Loucy (cell line): ENCODE measurements around the gene ANKRD6.

Experiments
- H2AFZ ChIP-seq: fragments of 200-600 bp; sonication (generic); 2 replicates; pipeline ENCODE4 v1.6.0; 2016; ENCODE audit warnings: antibody characterized with exemption, mild to moderate bottlenecking, low read length, moderate library complexity
- H3F3A ChIP-seq: fragments of 200-600 bp; 2 replicates; pipeline ENCODE4 v1.6.0; 2016; ENCODE audit warnings: antibody characterized with exemption, low read depth, mild to moderate bottlenecking
- H3K27me3 ChIP-seq: fragments of 200-600 bp; sonication (generic); 2 replicates; pipeline ENCODE4 v1.6.1; 2014; ENCODE audit warnings: low read length, mild to moderate bottlenecking; ENCODE audit not compliant: insufficient read depth, poor library complexity, severe bottlenecking
- H3K36me3 ChIP-seq: fragments of 200-600 bp; sonication (generic); 2 replicates; pipeline ENCODE4 v1.6.1; 2016; ENCODE audit warnings: low read length; ENCODE audit not compliant: insufficient read depth
- H3K4me1 ChIP-seq: fragments of 200-600 bp; sonication (generic); 2 replicates; pipeline ENCODE4 v1.5.1; 2014; ENCODE audit warnings: low read length, mild to moderate bottlenecking; ENCODE audit not compliant: insufficient read depth, poor library complexity, severe bottlenecking
- H3K4me2 ChIP-seq: fragments of 200-600 bp; sonication (generic); 2 replicates; pipeline ENCODE4 v1.6.0; 2014; ENCODE audit warnings: antibody characterized with exemption, low read length, low read depth, mild to moderate bottlenecking; ENCODE audit not compliant: poor library complexity, severe bottlenecking
- H3K4me3 ChIP-seq: fragments of 200-600 bp; sonication (generic); 2 replicates; pipeline ENCODE4 v1.5.1; 2014; ENCODE audit warnings: low read length, mild to moderate bottlenecking, mixed read lengths; ENCODE audit not compliant: poor library complexity, severe bottlenecking
- H3K79me2 ChIP-seq: fragments of 200-600 bp; sonication (generic); 2 replicates; pipeline ENCODE4 v1.6.1; 2014; ENCODE audit warnings: low read length; ENCODE audit not compliant: insufficient read depth
- H3K9ac ChIP-seq: fragments of 200-600 bp; sonication (generic); 2 replicates; pipeline ENCODE4 v1.6.0; 2014; ENCODE audit warnings: mild to moderate bottlenecking, low read depth, low read length, moderate library complexity; ENCODE audit not compliant: poor library complexity, severe bottlenecking
- H3K9me2 ChIP-seq: fragments of 200-600 bp; sonication (generic); replicated peaks from 2 replicates; pipeline ENCODE4 v1.6.1; 2016; ENCODE audit warnings: low read depth, low read length, mixed read lengths
- H3K9me3 ChIP-seq: fragments of 200-600 bp; sonication (generic); 2 replicates; pipeline ENCODE4 v1.6.1; 2014; ENCODE audit warnings: mild to moderate bottlenecking, antibody characterized with exemption, low read length, low read depth; ENCODE audit not compliant: insufficient read depth
- H4K20me1 ChIP-seq: fragments of 200-600 bp; sonication (generic); 2 replicates; pipeline ENCODE4 v1.6.0; 2014; ENCODE audit warnings: antibody characterized with exemption, low read length, mild to moderate bottlenecking; ENCODE audit not compliant: insufficient read depth, poor library complexity, severe bottlenecking
- CTCF ChIP-seq: fragments of 200-600 bp; sonication (generic); conservative IDR thresholded peaks from 2 replicates; pipeline ENCODE4 v1.5.1; 2014; ENCODE audit warnings: mild to moderate bottlenecking, antibody characterized with exemption, low read length
- EZH2phosphoT487 ChIP-seq: fragments of 200-600 bp; IDR thresholded peaks from 2 replicates; pipeline ENCODE4 v1.6.1; 2018; ENCODE audit warnings: antibody characterized with exemption, mild to moderate bottlenecking, moderate library complexity, borderline replicate concordance

The ANKRD6 gene

DNA sequence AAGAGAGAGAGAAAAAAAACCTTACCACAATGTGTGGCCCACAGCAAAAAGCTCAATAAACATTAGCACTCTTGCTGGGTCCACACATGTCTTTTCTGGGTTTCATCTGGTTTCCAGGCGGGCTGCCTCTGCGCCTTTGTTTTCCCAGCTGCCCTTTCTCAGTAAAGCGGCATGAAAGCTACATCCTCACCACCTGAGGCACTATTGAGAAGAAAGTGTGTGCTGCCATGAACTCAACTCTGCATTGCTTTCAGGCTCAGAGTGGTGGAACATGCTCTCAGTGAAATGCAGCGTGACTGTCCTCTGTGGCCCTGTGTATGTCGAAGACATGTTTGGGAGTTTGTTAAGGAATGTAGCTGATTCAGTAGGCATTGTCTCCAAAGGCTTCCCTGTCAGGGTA lies 103.3 kb downstream of the ANKRD6 start:
- H3F3A ChIP-seq: no peaks in the 10 kb centered on the region
- H3K9ac ChIP-seq: no peak overlapping the region
- TF ChIP-seq CTCF (peak; percentile 19; the same call in 1 of the 2 replicates), EZH2phosphoT487 (no peak)
- H3K4me1 ChIP-seq: no peaks in the 10 kb centered on the region
- no peaks in the 10 kb centered on the region for H3K27me3 ChIP-seq
- H3K36me3 ChIP-seq: no peaks in the 10 kb centered on the region
- no peak overlapping the region for H3K4me2 ChIP-seq
- no peaks in the 10 kb centered on the region for H3K79me2 ChIP-seq
- no peak overlapping the region for H2AFZ ChIP-seq
- H4K20me1 ChIP-seq: no peaks in the 10 kb centered on the region
- no peaks in the 10 kb centered on the region for H3K9me3 ChIP-seq
- no peaks in the 10 kb centered on the region for H3K9me2 ChIP-seq
- H3K4me3 ChIP-seq: no peak overlapping the region

DNA sequence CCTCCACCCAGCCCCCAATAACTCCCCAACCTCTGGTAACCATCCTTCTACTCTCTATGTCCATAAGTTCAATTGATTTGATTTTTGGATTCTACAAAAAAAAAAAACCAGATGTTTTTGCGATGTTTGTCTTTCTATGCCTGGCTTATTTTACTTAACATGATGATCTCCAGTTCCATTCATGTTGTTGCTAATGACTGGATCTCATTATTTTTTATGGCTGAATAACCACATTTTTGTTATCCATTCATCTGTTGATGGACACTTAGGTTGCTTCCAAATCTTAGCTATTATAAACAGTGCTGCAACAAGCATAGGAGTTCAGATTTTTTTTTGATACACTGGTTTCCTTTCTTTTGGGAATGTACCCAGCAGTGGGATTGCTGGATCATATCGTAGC lies 106.8 kb downstream of the ANKRD6 start:
- TF ChIP-seq CTCF (no peak), EZH2phosphoT487 (no peak)

DNA sequence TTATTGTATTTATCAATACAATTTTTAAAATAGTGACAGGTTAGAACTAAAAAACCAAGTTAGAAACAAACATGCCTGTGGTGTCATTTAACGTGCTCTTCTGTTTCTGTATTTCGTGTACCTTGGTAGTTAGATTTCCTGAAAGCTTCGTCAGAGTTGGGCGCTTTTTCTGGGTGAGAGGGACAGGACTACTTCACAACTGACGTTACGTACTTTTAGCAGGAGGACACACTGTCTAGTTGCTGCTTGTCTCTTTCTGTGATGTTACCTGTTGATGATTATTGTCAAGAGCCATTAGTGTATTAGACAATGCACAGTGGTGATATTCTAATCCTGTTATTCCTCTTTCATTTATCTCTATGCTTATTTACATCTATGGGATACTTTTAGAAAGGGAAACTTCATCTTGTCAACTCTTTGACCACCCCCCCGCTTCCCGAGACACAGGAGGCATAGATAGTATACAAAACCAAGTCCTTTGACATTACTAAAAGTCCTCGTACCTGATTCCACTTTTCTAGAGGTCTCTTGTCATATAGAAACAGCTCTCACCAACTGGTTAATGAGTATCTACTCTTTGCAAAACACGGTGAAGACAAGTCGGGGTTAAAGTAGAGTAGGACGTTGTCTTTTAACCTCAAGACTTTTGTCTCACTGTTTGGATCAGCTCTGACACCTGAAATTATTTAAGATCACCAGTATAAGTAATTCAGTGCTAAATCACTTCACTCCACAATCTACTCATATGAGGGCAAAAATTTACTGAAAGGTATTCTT lies 109.3 kb downstream of the ANKRD6 start:
- no peak overlapping the region for H3K4me3 ChIP-seq
- H3K4me2 ChIP-seq: no peak overlapping the region
- H4K20me1 ChIP-seq: no peaks in the 10 kb centered on the region

More for the DNA sequence above, 106.8 kb downstream of the ANKRD6 start:
- Histone ChIP-seq H3K4me1 (no peaks in the 10 kb centered on the region), H2AFZ (no peak overlapping the region), H3K4me3 (no peak overlapping the region), H3F3A (no peaks in the 10 kb centered on the region), H4K20me1 (no peaks in the 10 kb centered on the region), H3K27me3 (no peaks in the 10 kb centered on the region), H3K9me2 (no peaks in the 10 kb centered on the region), H3K36me3 (no peaks in the 10 kb centered on the region), H3K9me3 (no peaks in the 10 kb centered on the region), H3K4me2 (no peak overlapping the region), H3K9ac (no peak overlapping the region), H3K79me2 (no peaks in the 10 kb centered on the region)

More for the DNA sequence above, 109.3 kb downstream of the ANKRD6 start:
- TF ChIP-seq CTCF: no peak
- TF ChIP-seq EZH2phosphoT487: no peak
- no peaks in the 10 kb centered on the region for H3K9me3 ChIP-seq
- H3K79me2 ChIP-seq: no peaks in the 10 kb centered on the region
- H3K4me1 ChIP-seq: no peaks in the 10 kb centered on the region
- no peak overlapping the region for H2AFZ ChIP-seq
- no peaks in the 10 kb centered on the region for H3K27me3 ChIP-seq
- H3F3A ChIP-seq: no peaks in the 10 kb centered on the region
- H3K36me3 ChIP-seq: no peaks in the 10 kb centered on the region
- H3K9me2 ChIP-seq: no peaks in the 10 kb centered on the region
- no peak overlapping the region for H3K9ac ChIP-seq
